ENCODE data around the gene PPM1D.
A peak's percentile ranks its signal among the peaks of the same experiment; 100 is the strongest.
"Not testable (repeated sequence)": the region's sequence is repeated elsewhere in the genome, so short reads cannot be mapped to it uniquely, and the experiment has no call there.

PPM1D gene

GRCh38 chr17:60594734-60595133 lies 5.3 kb upstream of the PPM1D start:
- DNase-seq, result peak; percentile 87

GRCh38 chr17:60597297-60597696 lies 2.7 kb upstream of the PPM1D start:
- no peak for DNase-seq

GRCh38 chr17:60598001-60598736 lies 1.8 kb upstream of the PPM1D start:
- no peak for DNase-seq

- DNase-seq, result no peak
These were observed 773 bp upstream of the PPM1D start for GRCh38 chr17:60599220-60599619.

- DNase-seq, result no peak
These were observed 775 bp downstream of the PPM1D start for GRCh38 chr17:60600490-60601446.

- no peak for DNase-seq
These were observed 1.7 kb downstream of the PPM1D start for GRCh38 chr17:60601447-60602384.

- no peak for DNase-seq
These were observed 2.4 kb downstream of the PPM1D start for GRCh38 chr17:60602385-60602742.

GRCh38 chr17:60602871-60603270 lies 2.9 kb downstream of the PPM1D start:
- no peak for DNase-seq

- DNase-seq, result not testable (repeated sequence)
These were observed 3.5 kb downstream of the PPM1D start for GRCh38 chr17:60603477-60603876.

GRCh38 chr17:60604686-60605334 lies 4.8 kb downstream of the PPM1D start:
- no peak for DNase-seq

GRCh38 chr17:60606036-60606435 lies 6.0 kb downstream of the PPM1D start:
- DNase-seq, result no peak

- DNase-seq, result no peak
These were observed 10.5 kb downstream of the PPM1D start for GRCh38 chr17:60610473-60610872.

- DNase-seq, result not testable (repeated sequence)
These were observed 11.3 kb downstream of the PPM1D start for GRCh38 chr17:60611321-60611720.

- no peak for DNase-seq
These were observed 13.3 kb downstream of the PPM1D start for GRCh38 chr17:60613325-60613724.

- DNase-seq, result not testable (repeated sequence)
These were observed 13.8 kb downstream of the PPM1D start for GRCh38 chr17:60613796-60614195.

- not testable (repeated sequence) for DNase-seq
These were observed 14.3 kb downstream of the PPM1D start for GRCh38 chr17:60614247-60614646.

GRCh38 chr17:60615108-60615507 lies 15.1 kb downstream of the PPM1D start:
- no peak for DNase-seq

GRCh38 chr17:60615840-60616239 lies 15.8 kb downstream of the PPM1D start:
- DNase-seq, result no peak

GRCh38 chr17:60618080-60618479 lies 18.1 kb downstream of the PPM1D start:
- no peak for DNase-seq

- DNase-seq, result no peak
These were observed 19.0 kb downstream of the PPM1D start for GRCh38 chr17:60618854-60619526.

- DNase-seq, result no peak
These were observed 23.0 kb downstream of the PPM1D start for GRCh38 chr17:60622961-60623360.

GRCh38 chr17:60623415-60623814 lies 23.4 kb downstream of the PPM1D start:
- DNase-seq, result no peak
